DMS114 treated with DMSO at 0.1 percent for 48 hours (cell line): ENCODE results near the gene NEU1.
"Not testable (repeated sequence)": the region's sequence is repeated elsewhere in the genome, so short reads cannot be mapped to it uniquely, and the experiment has no call there.

Experiments
- DNase-seq: peaks from one replicate; lab custom pipeline; 2025; ENCODE audit not compliant: unreplicated experiment; lab: John Stamatoyannopoulos, UW

The NEU1 gene

GRCh38 chr6:31822036-31822821 lies 40.4 kb downstream of the NEU1 start:
- peak; percentile 65 for DNase-seq

- peak; percentile 65 for DNase-seq
These were observed 41.2 kb downstream of the NEU1 start for GRCh38 chr6:31821301-31822035.

DNA sequence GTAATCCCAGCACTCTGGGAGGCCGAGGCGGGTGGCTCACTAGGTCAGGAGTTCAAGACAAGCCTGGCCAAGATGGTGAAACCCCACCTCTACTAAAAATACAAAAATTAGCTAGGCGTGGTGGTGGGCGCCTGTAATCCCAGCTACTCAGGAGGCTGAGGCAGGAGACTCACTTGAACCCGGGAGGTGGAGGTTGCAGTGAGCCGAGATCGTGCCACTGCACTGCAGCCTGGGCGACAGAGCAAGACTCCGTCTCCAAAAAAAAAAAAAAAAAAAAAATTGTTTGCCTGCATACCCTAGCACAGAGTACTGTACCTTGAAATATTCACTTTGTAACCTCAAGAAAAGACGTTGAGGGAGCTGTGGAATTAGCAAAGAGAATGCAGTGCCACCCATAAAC lies 42.2 kb downstream of the NEU1 start:
- not testable (repeated sequence) for DNase-seq

- no peak for DNase-seq
These were observed 42.7 kb downstream of the NEU1 start for GRCh38 chr6:31819871-31820299.

DNA sequence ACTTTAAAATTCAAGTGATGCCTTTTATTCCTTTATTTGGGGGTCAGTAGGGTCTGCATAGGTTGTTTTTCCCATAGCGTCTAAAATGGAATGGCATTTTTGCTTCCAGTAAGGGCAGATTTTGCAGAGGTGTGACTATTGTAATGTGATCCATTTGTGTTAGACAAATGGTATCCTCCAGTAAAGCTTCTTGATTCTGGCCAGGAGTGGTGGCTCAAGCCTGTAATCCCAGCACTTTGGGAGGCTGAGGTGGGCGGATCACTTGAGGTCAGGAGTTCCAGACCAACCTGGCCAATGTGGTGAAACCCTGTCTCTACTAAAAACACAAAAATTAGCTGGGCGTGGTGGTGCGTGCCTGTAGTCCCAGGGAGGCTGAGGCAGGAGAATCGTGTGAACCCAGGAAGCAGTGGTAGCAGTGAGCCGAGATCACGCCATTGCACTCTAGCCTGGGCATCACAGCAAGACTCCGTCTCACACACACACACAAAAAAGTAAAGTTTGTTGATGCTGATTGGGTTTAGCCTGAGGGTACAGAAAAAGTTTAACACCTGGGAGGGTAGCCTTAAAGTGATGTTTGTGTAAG lies 44.6 kb downstream of the NEU1 start:
- DNase-seq: not testable (repeated sequence)

- not testable (repeated sequence) for DNase-seq
These were observed 45.3 kb downstream of the NEU1 start for GRCh38 chr6:31817133-31817928.

DNA sequence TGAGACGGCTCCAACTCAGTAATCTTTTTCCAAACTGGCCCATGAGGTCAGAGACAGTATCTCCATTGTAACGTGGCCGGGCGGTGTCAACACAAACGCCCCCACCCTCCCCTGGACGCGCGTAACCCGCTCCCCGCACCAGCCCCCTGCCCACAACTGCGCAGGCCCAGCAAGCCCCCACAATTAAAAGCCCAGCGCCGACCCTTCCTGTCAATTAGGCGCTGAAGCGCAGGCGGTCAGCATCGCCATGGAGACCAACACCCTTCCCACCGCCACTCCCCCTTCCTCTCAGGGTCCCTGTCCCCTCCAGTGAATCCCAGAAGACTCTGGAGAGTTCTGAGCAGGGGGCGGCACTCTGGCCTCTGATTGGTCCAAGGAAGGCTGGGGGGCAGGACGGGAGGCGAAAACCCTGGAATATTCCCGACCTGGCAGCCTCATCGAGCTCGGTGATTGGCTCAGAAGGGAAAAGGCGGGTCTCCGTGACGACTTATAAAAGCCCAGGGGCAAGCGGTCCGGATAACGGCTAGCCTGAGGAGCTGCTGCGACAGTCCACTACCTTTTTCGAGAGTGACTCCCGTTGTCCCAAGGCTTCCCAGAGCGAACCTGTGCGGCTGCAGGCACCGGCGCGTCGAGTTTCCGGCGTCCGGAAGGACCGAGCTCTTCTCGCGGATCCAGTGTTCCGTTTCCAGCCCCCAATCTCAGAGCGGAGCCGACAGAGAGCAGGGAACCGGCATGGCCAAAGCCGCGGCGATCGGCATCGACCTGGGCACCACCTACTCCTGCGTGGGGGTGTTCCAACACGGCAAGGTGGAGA lies 47.4 kb downstream of the NEU1 start, which contains the start of the genes HSPA1A and HSPA1L:
HSPA1A (plus strand) TSS at position 519 of the 814 bp plus-strand sequence; CDS start at position 733, 214 bp downstream.
HSPA1L (minus strand) TSS at position 259 of the 814 bp plus-strand sequence. CDS start 3,311 bp downstream, outside the sequence.
- DNase-seq: peak; percentile 97

GRCh38 chr6:31814677-31815024 lies 48.0 kb downstream of the NEU1 start:
- peak; percentile 98 for DNase-seq

- no peak for DNase-seq
These were observed 49.2 kb downstream of the NEU1 start for GRCh38 chr6:31813465-31813849.

GRCh38 chr6:31811645-31812044 lies 51.0 kb downstream of the NEU1 start:
- DNase-seq: no peak

DNA sequence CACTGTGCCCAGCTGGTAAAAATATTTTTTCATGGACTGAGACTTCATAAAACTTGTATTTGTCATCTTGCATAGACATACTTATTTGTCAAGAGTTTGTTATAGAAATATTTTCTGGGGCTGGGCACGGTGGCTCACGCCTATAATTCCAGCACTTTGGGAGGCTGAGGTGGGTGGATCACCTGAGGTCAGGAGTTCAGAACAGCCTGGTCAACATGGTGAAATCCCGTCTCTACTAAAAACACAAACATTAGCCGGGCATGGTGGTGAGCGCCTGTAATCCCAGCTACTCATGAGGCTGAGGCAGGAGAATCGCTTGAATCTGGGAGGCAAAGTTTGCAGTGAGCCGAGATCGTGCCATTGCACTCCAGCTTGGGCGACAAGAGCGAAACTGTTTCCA lies 54.0 kb downstream of the NEU1 start:
- not testable (repeated sequence) for DNase-seq
